ENCODE results near the gene AMZ1. TPM values are rescaled to one million over a fixed set of nuclear protein-coding genes. Genes with fewer than 3 reads are reported as not detected.

AMZ1 gene
- total RNA-seq, 1 donor from 2014 or later = 0.16 TPM

- DNase-seq (ENCODE audit: low spot score) = no peak
Measured at GRCh38 chr7:2710286-2710655, 22.3 kb downstream of the AMZ1 start.

GRCh38 chr7:2710901-2711551 is 23.0 kb downstream of the AMZ1 start:
- DNase-seq (ENCODE audit: low spot score) = no peak

GRCh38 chr7:2711895-2712675 is 24.1 kb downstream of the AMZ1 start:
- DNase-seq (ENCODE audit: low spot score) = no peak

GRCh38 chr7:2713370-2713769 is 25.4 kb downstream of the AMZ1 start:
- no peak for DNase-seq (ENCODE audit: low spot score)

- DNase-seq (ENCODE audit: low spot score) = no peak
Measured at GRCh38 chr7:2713978-2714377, 26.0 kb downstream of the AMZ1 start.

- DNase-seq (ENCODE audit: low spot score) = no peak
Measured at GRCh38 chr7:2714636-2715035, 26.6 kb downstream of the AMZ1 start.

GRCh38 chr7:2715341-2716231 is 27.6 kb downstream of the AMZ1 start:
- DNase-seq (ENCODE audit: low spot score) = no peak

GRCh38 chr7:2716488-2716887 is 28.5 kb downstream of the AMZ1 start:
- DNase-seq (ENCODE audit: low spot score) = no peak

GRCh38 chr7:2716906-2717292 is 28.9 kb downstream of the AMZ1 start:
- no peak for DNase-seq (ENCODE audit: low spot score)

GRCh38 chr7:2717293-2718261 is 29.6 kb downstream of the AMZ1 start:
- DNase-seq (ENCODE audit: low spot score) = no peak

GRCh38 chr7:2718296-2718965 is 30.4 kb downstream of the AMZ1 start:
- no peak for DNase-seq (ENCODE audit: low spot score)

GRCh38 chr7:2719007-2719406 is 31.0 kb downstream of the AMZ1 start:
- DNase-seq (ENCODE audit: low spot score) = no peak

- DNase-seq (ENCODE audit: low spot score) = no peak
Measured at GRCh38 chr7:2720024-2720423, 32.0 kb downstream of the AMZ1 start.

- DNase-seq (ENCODE audit: low spot score) = no peak
Measured at GRCh38 chr7:2721842-2722241, 33.8 kb downstream of the AMZ1 start.

GRCh38 chr7:2722591-2722990 is 34.6 kb downstream of the AMZ1 start:
- no peak for DNase-seq (ENCODE audit: low spot score)

GRCh38 chr7:2723138-2723850 is 35.3 kb downstream of the AMZ1 start:
- peak; percentile 80 for DNase-seq (ENCODE audit: low spot score)

- DNase-seq (ENCODE audit: low spot score) = peak; percentile 86
Measured at GRCh38 chr7:2724036-2724435, 36.0 kb downstream of the AMZ1 start.

- peak; percentile 81 for DNase-seq (ENCODE audit: low spot score)
Measured at GRCh38 chr7:2724453-2725177, 36.6 kb downstream of the AMZ1 start.
